ENCODE data around the gene EEFSEC. TPM values are rescaled to one million over a fixed set of nuclear protein-coding genes. Genes with fewer than 3 reads are reported as not detected.
A peak's percentile ranks its signal among the peaks of the same experiment; 100 is the strongest.

Gene EEFSEC
- total and polyA plus RNA-seq, 2 of the 8 experiments (the other 6 are each of a cell fraction or from before 2014, with no cell fraction given) = 13.1 to 19.8 TPM

- H3K27me3 ChIP-seq (replicated peaks in 1 of 4; ENCODE audit: control insufficient read depth in 3 of 4, extremely low read depth in 1 of 4, insufficient read depth in 3 of 4, low read length in 3 of 4) = peaks cover 11 to 68% (median 59%) of the 10 kb centered on the region in 4 experiments
- peak in 1 of 2 experiments; percentile 38 for DNase-seq (ENCODE audit: low read depth in 1 of 2, low spot score in 2 of 2)
- H3K4me1 ChIP-seq (replicated peaks in 1 of 4; ENCODE audit: control insufficient read depth in 3 of 4, insufficient read depth in 4 of 4, low read length in 3 of 4) = peaks cover 6 to 49% (median 39%) of the 10 kb centered on the region in 4 experiments
- peak overlapping the region; percentile 97; the same call in 1 of the 2 replicates for H2BK5ac ChIP-seq (ENCODE audit: low read depth, low read length)
- 36% methylated on average over 13 of the region's 13 CpGs; no CpG with 5 or more reads in 1 of the 2 experiments for WGBS, 2 experiments (ENCODE audit: extremely low coverage in 1 of 2, insufficient coverage in 1 of 2, insufficient read length in 1 of 2, insufficient replicate concordance in 2 of 2, low coverage in 1 of 2, low lambda C conversion rate in 2 of 2, missing lambda C conversion rate in 1 of 2)
- no peaks in the 10 kb centered on the region for H3K79me2 ChIP-seq (ENCODE audit: control insufficient read depth in 1 of 2, insufficient read depth in 2 of 2, low read length in 2 of 2)
- no peak overlapping the region for H3K27ac ChIP-seq (ENCODE audit: low read depth, low read length)
- H3K18ac ChIP-seq (ENCODE audit: extremely low read depth, low read length) = peak overlapping the region; percentile 97
- H3K4me2 ChIP-seq (ENCODE audit: insufficient read depth in 1 of 2, low read depth in 2 of 2, low read length in 2 of 2) = peak overlapping the region; percentile 95 to 100
- H3K56ac ChIP-seq (replicated peaks; ENCODE audit: insufficient read length, low read depth, low read length) = peak overlapping the region; percentile 20
- 0 out of 2 replicates have a peak overlapping the region, but pooled peaks have one; percentile 76 for H2AFZ ChIP-seq (ENCODE audit: low read length)
- H2BK120ac ChIP-seq (replicated peaks; ENCODE audit: low read depth, low read length) = no peak overlapping the region
- no peaks in the 10 kb centered on the region for H3K9me3 ChIP-seq (ENCODE audit: insufficient read depth in 2 of 2, low read depth in 1 of 2, low read length in 1 of 2)
- H2AK5ac ChIP-seq (ENCODE audit: low read depth, low read length) = peak overlapping the region; percentile 86; the same call in 1 of the 2 replicates
- no peak overlapping the region for H3K9ac ChIP-seq (replicated peaks in 1 of 4; ENCODE audit: extremely low read depth in 1 of 4, low read depth in 3 of 4, low read length in 3 of 4)
- POLR2A ChIA-PET (ENCODE audit: partially characterized antibody) = interaction anchor here (0.8 to 2.5 kb wide), 15 partner anchors 11 to 146 kb away, joined by 3 to 5 read pairs (median 4); no protein-coding TSS in a partner anchor
- peak overlapping the region; percentile 81 for H4K91ac ChIP-seq (replicated peaks; ENCODE audit: insufficient read length, low read length)
- H3K4me3 ChIP-seq (ENCODE audit: extremely low read depth in 1 of 4, insufficient read depth in 2 of 4, low read depth in 3 of 4, low read length in 4 of 4) = peak overlapping the region; percentile 33 to 62 (median 45); a peak in 7 of 8 replicates
- no peak overlapping the region for H3K4ac ChIP-seq (replicated peaks; ENCODE audit: insufficient read length, low read depth, low read length)
- CTCF ChIA-PET (ENCODE audit: partially characterized antibody) = interaction anchor here (0.6 to 2.9 kb wide), 4 partner anchors 53 to 205 kb away, joined by 3 to 7 read pairs (median 4); no protein-coding TSS in a partner anchor
- H2BK15ac ChIP-seq (ENCODE audit: low read length) = peak overlapping the region; percentile 88; the same call in 1 of the 2 replicates
- peak overlapping the region; percentile 99 for H2BK20ac ChIP-seq (ENCODE audit: low read length)
- no peaks in the 10 kb centered on the region for H3K36me3 ChIP-seq (ENCODE audit: control insufficient read depth in 2 of 4, insufficient read depth in 4 of 4, low read length in 3 of 4)
- 0 out of 2 replicates have a peak overlapping the region, but pooled peaks have one; percentile 52 for H4K8ac ChIP-seq (ENCODE audit: extremely low read depth, insufficient read depth, low read length)
- H3K23me2 ChIP-seq (ENCODE audit: low read depth, low read length) = peaks cover 9% of the 10 kb centered on the region; the same call in 1 of the 2 replicates
- H3K23ac ChIP-seq (ENCODE audit: insufficient read length) = no peak overlapping the region
- no peak for FAIRE-seq
- no peaks in the 10 kb centered on the region for H3K79me1 ChIP-seq (ENCODE audit: low read depth, low read length)
- H2BK12ac ChIP-seq (ENCODE audit: low read depth, low read length) = peak overlapping the region; percentile 99; the same call in 1 of the 2 replicates
- peak overlapping the region; percentile 37 for H4K5ac ChIP-seq (ENCODE audit: insufficient read length, low read depth, low read length)
- H4K20me1 ChIP-seq (replicated peaks in 1 of 2; ENCODE audit: control insufficient read depth in 1 of 2, insufficient read depth in 2 of 2, low read length in 2 of 2) = peaks cover 6 to 10% of the 10 kb centered on the region in 2 experiments
- H3K14ac ChIP-seq (ENCODE audit: insufficient read length) = no peak overlapping the region
- TF ChIP-seq ASH2L (IDR thresholded peaks at IDR 0.05; ENCODE audit: low read length) (peak; percentile 35), SUZ12 (IDR thresholded peaks at IDR 0.05; ENCODE audit: low read length) (no peak), E2F6 (IDR thresholded peaks at IDR 0.05) (peak; percentile 10; the same call in 1 of the 2 replicates), SAP30 (IDR thresholded peaks at IDR 0.05; ENCODE audit: insufficient read depth, insufficient replicate concordance, low read length) (peak; percentile 23), ATF3 (IDR thresholded peaks at IDR 0.05; ENCODE audit: insufficient read depth, low read depth, low read length) (no peak), RNF2 (IDR thresholded peaks at IDR 0.05; ENCODE audit: borderline replicate concordance, low read depth, low read length, missing control alignments, poor library complexity, severe bottlenecking) (peak; percentile 38), FOSL1 (IDR thresholded peaks at IDR 0.05; ENCODE audit: insufficient read depth, low read depth, low read length) (no peak), MAX (IDR thresholded peaks at IDR 0.05) (no peak), KDM5A (IDR thresholded peaks at IDR 0.05; ENCODE audit: low read length) (no peak)
These were observed 278.6 kb downstream of the EEFSEC start for GRCh38 chr3:128431803-128432300.
